ENCODE data around the gene GRM7.

Gene GRM7

GRCh38 chr3:7518026-7518425 is 657.1 kb downstream of the GRM7 start:
- DNase-seq, result no peak

DNA sequence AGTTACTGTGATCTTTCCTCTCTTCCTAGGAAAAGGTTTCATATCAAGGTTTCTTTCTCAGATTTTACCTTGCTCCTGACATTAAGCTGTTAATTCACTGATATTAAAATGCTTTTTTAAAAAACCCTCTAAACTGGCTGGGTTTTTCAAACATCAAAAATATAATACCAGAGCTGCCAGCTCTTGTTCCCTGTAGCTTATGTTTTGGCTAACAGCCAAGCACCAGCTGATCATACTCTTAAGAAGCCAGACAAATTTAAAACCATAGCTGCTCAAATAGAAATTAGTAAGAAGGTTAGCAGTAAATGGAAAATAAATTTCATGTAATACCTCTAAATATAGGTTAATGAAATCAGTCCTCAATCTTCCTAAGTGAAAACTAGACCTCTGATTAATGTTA is 657.5 kb downstream of the GRM7 start:
- DNase-seq, result no peak

- no peak for DNase-seq
Observed at GRCh38 chr3:7520059-7520458, 659.1 kb downstream of the GRM7 start.

GRCh38 chr3:7520593-7520992 is 659.7 kb downstream of the GRM7 start:
- no peak for DNase-seq

- no peak for DNase-seq
Observed at GRCh38 chr3:7536510-7536909, 675.6 kb downstream of the GRM7 start.

DNA sequence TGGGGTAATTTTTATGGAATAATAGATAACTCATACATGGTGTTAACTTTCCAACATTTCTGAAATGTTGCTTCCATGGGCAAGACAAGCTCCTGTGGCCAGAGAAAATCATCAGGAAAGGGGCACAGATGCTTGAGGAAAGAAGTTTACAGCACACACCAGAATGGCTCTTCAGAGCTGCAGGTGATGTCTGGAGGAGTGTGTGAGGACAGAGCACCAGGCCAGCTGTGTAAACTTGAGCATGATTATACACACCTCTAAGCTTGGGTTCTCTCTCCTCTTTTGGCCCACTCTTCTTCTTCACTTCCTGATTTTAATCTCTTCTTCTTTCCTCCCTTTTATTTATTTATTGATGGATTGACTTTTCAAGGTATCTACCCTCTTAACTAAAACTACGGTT is 676.0 kb downstream of the GRM7 start:
- DNase-seq, result no peak

GRCh38 chr3:7543294-7543880 is 682.5 kb downstream of the GRM7 start:
- DNase-seq, result no peak

GRCh38 chr3:7545334-7545733 is 684.4 kb downstream of the GRM7 start:
- DNase-seq, result no peak

- no peak for DNase-seq
Observed at GRCh38 chr3:7546253-7546652, 685.3 kb downstream of the GRM7 start.

GRCh38 chr3:7547826-7548225 is 686.9 kb downstream of the GRM7 start:
- no peak for DNase-seq

GRCh38 chr3:7562892-7563291 is 702.0 kb downstream of the GRM7 start:
- no peak for DNase-seq

DNA sequence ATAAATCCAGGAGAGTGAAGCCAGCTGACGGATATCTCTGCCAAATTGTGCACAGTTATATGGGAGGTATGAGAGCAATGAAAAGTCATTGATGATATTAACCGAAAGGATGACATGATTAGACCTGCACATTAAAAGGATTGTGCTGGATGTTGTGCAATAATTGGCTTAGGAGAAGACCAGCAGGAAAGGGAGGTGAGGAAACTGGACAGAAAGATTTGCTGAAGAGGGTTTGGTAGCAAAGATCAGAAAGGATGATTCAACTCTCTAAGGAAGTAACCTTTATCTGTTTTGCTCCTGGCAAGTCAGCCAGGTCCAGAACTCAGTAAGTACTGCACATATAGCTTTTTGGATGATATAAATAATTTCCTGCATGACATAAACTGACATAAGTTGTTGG is 704.7 kb downstream of the GRM7 start:
- DNase-seq, result no peak

GRCh38 chr3:7567160-7567559 is 706.2 kb downstream of the GRM7 start:
- DNase-seq, result no peak

GRCh38 chr3:7568526-7569184 is 707.7 kb downstream of the GRM7 start:
- no peak for DNase-seq

- DNase-seq, result no peak
Observed at GRCh38 chr3:7573330-7573729, 712.4 kb downstream of the GRM7 start.

DNA sequence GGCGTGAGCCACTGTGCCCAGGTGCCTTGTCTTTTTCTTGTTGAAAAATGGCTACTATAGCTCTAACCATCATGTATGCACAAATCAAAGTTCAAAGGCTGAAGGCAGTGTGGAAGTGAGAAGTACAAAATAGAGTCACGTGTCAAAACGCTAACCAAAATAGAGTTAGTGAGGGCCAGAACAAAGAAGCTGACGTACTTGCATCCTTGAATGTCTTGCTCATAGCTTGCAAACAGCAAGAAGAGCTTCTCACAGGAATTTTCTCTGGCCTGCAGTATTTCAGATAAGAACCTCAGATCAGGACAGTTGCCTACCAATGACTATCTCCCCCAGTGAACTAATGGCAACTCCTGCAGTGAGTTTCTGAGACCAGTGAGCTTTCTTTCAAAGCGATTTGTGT is 713.5 kb downstream of the GRM7 start:
- DNase-seq, result no peak

DNA sequence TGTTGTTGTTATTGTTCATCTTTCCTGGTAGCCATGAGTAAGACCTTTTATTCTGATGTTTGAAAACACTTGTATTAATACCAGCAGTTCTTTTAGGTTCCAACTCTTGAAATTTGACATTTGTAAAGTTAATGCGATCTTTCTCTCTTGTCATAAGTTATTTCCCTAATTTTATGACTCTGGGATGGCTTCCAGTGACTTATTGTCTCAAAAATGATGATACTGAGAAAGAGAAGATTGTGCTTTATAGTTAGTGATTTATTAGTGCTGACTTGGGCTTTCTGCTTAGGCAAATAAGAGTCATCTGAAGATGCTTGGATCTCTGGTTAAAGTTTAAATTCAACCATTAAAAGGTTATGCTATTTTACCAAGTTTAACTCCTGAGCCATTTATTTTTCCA is 715.2 kb downstream of the GRM7 start:
- DNase-seq, result no peak

DNA sequence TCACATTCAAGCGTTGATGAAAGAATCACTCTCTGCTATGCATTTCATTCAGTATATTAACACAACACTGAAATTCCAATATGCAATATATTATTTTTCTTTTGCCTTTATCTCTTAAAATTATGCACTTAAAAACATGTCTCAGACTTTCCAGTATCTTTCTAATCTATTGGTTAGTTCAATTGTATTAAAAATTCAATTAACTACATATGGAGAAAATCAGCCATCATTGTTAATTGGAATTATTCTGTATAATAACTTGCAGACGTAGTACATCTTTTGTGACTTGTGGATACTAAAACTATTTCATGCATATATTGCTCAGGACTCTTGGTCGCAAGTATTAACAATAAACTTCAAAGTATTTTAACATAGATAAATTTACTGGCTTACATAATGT is 715.6 kb downstream of the GRM7 start:
- DNase-seq, result no peak

DNA sequence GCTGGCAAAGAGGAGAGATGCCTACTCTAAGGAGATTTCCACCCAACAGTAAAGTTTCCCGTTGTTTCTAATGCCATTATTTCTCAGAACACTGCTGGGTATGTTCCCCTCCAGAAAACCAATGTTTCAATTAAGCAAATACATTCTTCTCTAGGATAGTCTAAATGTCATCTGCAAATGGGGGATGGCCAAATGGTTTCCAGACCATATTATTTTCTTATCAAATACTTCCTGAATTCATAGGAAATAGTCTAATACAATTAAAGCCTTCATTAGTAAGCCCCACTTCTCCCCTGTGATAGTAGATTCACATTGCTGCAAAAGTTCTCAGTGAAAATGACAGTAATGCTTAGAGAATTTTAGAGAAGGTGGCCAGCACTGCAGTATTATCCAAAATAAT is 716.6 kb downstream of the GRM7 start:
- DNase-seq, result no peak

DNA sequence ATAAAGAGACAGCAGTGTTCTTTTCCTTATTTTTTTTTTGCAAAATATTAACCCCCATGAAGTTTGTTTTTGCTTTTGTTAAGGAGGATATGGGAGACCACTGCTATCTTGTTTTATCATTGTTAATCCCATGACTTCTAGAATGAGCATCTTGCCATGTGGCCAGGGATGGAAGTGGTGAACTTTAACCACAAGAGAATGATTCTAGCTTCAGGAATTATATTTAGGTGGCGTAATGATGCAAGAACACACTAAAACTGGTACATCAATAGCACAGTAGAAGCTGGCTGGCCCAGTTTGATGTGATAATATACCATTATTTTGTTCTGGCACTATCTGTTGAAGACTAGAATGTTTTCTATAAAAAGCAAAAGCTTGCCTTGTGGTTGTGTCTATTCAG is 720.9 kb downstream of the GRM7 start:
- DNase-seq, result no peak

GRCh38 chr3:7585052-7585451 is 724.1 kb downstream of the GRM7 start:
- DNase-seq, result no peak

DNA sequence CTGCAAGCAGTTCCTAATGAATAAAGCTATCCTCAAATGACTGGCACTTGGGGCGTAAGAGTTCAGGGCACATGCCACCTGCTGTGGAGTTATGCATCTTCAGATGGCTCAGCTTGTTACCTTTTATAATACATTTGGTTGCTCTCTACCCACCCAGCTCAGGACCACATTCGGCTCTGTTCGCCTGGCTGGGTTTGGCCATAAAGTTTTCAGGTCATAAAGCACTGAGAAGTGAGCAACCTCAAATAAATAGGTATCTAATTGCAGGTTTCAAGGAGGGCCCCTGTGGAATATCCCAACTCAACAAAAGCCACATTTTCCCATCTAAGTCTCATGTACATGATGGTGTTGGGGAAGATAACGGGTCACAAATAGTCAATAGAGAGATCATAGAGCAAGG is 727.3 kb downstream of the GRM7 start:
- DNase-seq, result no peak

- DNase-seq, result no peak
Observed at GRCh38 chr3:7589526-7589925, 728.6 kb downstream of the GRM7 start.

- no peak for DNase-seq
Observed at GRCh38 chr3:7602297-7602696, 741.4 kb downstream of the GRM7 start.

DNA sequence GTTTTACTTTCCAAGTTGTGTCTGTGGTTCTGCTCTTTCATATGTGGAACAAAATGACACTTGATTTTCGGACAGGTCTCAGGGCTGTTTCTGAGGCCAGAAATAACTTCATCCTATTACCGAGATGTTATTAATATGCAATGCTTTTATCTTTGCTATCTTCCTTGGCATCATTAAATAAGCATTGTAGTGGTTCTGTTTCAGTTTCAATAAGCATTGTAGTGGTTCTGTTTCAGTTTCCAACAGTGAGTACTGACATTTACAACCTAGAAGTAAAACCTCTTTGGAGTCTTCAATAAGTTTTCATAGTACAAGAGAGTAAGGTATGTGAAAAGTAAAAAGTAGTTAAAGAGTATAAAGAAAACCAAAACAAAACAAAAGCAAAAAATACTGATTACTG is 746.2 kb downstream of the GRM7 start:
- no peak for DNase-seq

All from NCI-H446 (cell line).